ENCODE measurements around the gene PSMD2.

Gene PSMD2

DNA sequence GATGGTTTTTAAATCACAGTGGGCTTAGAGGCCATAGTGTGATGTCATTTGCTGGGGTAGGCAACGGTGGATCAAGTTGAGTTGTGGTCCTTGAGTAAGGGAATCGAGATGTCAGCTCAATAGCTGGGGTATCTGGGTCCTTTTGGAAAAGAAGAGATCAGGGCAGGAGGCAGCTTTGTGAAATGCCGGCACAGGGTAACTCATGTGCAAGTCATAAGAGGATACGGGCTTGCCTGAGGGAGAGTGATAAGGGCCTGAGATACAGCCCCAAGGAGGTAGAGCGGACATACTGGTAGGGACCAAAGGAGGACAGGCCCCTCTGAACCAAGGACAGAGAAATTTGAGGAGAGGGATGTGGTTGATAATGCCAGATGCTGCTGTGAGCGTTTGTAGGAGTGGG lies 34.1 kb downstream of the PSMD2 start:
- no peak for DNase-seq (ENCODE audit: low read depth in 2 of 2)
- TF ChIP-seq, protein P1, sequence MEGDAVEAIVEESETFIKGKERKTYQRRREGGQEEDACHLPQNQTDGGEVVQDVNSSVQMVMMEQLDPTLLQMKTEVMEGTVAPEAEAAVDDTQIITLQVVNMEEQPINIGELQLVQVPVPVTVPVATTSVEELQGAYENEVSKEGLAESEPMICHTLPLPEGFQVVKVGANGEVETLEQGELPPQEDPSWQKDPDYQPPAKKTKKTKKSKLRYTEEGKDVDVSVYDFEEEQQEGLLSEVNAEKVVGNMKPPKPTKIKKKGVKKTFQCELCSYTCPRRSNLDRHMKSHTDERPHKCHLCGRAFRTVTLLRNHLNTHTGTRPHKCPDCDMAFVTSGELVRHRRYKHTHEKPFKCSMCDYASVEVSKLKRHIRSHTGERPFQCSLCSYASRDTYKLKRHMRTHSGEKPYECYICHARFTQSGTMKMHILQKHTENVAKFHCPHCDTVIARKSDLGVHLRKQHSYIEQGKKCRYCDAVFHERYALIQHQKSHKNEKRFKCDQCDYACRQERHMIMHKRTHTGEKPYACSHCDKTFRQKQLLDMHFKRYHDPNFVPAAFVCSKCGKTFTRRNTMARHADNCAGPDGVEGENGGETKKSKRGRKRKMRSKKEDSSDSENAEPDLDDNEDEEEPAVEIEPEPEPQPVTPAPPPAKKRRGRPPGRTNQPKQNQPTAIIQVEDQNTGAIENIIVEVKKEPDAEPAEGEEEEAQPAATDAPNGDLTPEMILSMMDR (IDR thresholded peaks at IDR 0.05; ENCODE audit: low read depth, low read length) = no peak
- H3K4me3 ChIP-seq (replicated peaks in 1 of 2; ENCODE audit: low read depth in 2 of 2, low read length in 2 of 2) = no peak overlapping the region

DNA sequence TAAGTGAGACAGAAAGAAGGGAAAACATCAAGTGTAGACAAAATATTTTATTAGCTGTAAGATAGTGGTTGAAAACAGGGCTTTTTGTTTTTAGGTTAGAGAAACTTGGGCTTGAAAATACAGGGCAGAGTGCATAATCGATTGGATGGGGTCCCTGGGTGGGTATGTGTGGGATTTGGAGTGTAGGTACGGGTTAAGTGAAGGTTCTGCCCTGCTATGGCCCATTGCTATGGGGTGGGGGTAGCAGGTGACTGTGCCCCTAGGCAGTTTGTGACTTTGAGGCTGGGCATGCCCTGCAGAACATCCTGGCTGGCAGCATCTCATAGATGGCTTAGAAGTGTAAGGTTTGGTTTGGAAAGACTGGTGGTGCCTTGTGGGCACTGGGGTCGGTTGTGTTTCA lies 34.7 kb downstream of the PSMD2 start:
- no peak for DNase-seq (ENCODE audit: low read depth in 2 of 2)
- TF ChIP-seq, protein P1 (IDR thresholded peaks at IDR 0.05; ENCODE audit: low read depth, low read length) = no peak
- no peak overlapping the region for H3K4me3 ChIP-seq (replicated peaks in 1 of 2; ENCODE audit: low read depth in 2 of 2, low read length in 2 of 2)

DNA sequence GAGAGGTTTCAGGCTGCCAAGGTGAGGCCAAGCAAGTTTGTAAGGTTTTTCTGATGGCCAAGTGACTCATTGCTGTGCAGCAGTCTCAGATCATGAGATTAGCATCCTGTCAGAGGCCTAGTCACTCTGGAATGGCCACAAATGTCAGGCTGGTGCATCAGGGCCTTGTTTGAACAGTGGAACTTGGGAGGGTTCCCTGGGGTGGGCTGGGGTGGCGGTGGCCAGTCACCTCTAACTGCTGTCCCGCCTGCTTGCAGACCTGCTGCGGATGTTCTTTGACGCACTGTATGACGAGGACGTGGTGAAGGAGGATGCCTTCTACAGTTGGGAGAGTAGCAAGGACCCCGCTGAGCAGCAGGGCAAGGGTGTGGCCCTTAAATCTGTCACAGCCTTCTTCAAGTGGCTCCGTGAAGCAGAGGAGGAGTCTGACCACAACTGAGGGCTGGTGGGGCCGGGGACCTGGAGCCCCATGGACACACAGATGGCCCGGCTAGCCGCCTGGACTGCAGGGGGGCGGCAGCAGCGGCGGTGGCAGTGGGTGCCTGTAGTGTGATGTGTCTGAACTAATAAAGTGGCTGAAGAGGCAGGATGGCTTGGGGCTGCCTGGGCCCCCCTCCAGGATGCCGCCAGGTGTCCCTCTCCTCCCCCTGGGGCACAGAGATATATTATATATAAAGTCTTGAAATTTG lies 35.6 kb downstream of the PSMD2 start:
- H3K4me3 ChIP-seq (replicated peaks in 1 of 2; ENCODE audit: low read depth in 2 of 2, low read length in 2 of 2) = no peak overlapping the region
- DNase-seq (ENCODE audit: low read depth in 2 of 2) = peak in 1 of 2 donors; percentile 72
- TF ChIP-seq, protein P1 (IDR thresholded peaks at IDR 0.05; ENCODE audit: low read depth, low read length) = no peak

DNA sequence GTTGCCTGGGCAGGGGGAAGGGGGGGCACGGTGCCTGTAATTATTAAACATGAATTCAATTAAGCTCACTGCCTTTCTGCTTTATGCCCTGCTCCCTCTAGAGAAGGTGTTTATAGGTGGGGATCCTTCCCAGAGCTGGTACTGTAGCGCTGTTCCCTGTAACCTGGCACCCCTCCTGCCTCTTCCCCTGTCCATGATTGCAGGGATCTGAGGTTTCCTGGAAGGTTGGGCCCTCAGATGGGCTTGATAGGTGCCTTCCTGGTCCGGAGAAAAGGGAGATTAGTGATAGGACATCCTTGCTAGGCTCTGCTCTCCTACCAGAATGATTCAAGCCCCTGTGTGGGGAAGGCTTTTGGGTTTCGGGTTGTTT lies 36.2 kb downstream of the PSMD2 start:
- TF ChIP-seq, protein P1 (IDR thresholded peaks at IDR 0.05; ENCODE audit: low read depth, low read length) = no peak
- no peak for DNase-seq (ENCODE audit: low read depth in 2 of 2)
- no peak overlapping the region for H3K4me3 ChIP-seq (replicated peaks in 1 of 2; ENCODE audit: low read depth in 2 of 2, low read length in 2 of 2)

DNA sequence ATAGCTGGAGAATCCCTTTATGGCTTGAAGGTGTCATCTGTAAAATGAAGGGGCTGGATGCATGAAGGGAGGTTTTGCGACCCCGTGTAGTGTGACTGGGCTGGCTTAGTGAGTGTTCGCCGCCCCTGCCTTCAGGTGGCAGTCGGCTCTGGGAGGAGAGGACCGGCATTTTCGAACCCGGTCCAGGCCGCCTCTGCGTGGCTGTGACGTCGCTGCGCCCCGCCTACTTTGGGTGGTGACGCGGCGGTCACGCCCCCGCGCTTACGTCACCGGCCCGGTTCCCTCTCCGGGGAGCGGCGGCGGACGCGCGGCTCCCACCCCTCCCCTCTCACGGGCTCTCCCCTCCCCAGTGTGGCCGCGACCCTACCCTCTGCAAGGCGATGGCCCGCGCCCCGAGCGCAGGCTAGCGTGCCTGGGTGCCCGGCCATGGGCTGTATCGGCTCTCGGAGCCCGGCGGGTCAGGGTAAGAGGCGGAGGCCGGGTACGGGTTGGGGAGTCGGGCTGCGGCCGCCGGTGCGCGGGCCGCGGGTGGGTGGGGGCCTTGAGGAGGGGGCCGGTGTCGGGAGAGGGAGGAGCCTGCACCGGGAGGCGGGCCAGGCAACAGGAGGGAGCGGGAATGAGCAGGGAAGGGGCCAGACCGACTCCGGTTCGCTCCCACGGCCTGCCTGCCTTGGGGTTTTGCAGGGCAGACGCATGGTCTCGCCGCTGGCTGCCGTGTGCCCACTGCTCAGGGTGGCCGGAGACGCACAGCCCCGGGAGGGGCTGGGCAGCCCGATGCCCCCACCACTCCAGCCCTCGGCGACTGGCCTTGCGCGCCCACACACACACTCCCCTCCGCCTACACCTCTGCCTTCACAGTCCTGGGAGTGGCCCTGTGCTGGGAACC lies 36.9 kb downstream of the PSMD2 start:
- peak overlapping the region; percentile 60 to 69 for H3K4me3 ChIP-seq (replicated peaks in 1 of 2; ENCODE audit: low read depth in 2 of 2, low read length in 2 of 2)
- DNase-seq (ENCODE audit: low read depth in 2 of 2) = peak; percentile 80 to 84
- TF ChIP-seq, protein P1 (IDR thresholded peaks at IDR 0.05; ENCODE audit: low read depth, low read length) = no peak

DNA sequence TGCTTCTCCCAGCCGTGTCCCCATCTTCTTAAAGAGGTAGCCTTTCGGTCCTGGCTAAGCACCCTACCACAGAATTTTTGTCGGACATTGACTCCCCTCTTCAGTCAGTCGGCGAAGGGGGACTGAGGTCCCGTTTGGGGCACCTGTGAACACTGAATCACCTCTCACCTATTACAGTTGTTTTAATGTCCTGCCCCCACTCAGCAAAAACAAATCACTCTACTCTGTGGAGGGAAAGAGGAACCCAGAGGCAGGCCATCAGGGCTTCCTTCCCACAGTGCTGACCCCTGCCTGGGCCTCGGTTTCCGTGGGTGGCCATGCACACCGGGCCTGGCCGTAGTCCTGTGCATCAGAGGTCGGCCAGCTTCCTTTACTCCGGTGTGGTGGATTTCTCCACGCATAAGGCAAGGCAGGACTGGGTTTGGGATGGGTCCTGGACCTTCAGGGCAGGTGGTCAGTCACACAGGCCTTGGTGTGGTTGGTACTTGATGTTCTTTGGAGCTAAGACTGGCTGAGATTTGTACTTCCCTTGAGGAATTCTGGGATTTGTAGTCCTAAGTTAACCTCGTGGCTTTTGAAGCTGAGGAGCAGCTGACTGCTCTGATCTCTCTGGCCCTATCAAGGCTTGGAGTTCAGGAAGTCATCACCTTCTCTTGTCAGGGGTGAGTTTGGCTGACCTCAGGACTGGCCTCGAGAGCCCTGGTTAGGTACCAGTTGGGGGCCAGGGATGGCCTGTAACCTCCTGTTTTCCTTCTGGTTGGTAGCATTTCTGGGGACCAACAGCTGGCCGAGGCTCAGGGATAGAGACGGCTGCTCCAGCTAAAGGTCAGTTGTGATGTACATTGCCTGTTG lies 37.7 kb downstream of the PSMD2 start:
- TF ChIP-seq, protein P1 (IDR thresholded peaks at IDR 0.05; ENCODE audit: low read depth, low read length) = no peak
- H3K4me3 ChIP-seq (replicated peaks in 1 of 2; ENCODE audit: low read depth in 2 of 2, low read length in 2 of 2) = peak overlapping the region; percentile 60 to 69
- DNase-seq (ENCODE audit: low read depth in 2 of 2) = peak; percentile 72 to 80

Measured in cardiac fibroblast (primary cell).